ENCODE measurements around the gene GTF3C1.
A peak's percentile ranks its signal among the peaks of the same experiment; 100 is the strongest.

DNA sequence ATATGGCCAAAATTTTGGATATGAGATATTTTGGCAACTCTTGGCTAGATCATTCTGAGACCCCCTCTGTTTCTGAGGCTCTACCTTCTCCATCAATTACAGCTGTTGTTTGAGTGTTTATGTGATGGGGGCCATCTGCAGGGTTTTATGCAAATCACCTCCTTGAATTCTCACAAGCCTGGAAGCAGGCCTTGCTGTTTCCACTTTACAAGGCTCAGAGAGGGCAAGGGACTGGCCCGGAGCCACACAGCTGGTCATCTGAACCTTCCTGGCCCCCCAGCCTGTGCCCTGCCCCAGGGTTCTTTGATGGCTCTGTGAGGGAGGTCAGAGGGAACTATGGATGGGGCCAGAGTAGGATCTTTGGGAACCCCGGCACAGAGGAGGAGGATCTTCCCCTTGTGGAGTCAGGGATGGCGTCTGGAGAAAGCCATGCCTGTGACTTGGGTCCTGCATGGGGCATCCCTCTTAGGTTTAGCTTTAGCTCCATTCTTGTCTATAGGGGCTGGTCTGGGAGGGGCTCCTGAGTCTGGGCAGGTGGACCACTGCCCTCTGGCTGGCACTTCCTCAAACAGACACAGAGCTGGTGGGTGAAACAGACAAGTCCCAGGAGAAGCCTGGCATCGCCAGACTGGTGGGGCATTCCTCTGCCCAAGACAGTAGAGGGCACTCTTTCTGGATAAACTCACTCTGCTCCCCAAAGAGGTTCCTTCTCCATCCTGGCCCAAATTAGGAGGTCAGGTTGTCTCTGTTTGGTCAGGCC, 121.5 kb downstream of the GTF3C1 start:
- TF ChIP-seq, protein P1, sequence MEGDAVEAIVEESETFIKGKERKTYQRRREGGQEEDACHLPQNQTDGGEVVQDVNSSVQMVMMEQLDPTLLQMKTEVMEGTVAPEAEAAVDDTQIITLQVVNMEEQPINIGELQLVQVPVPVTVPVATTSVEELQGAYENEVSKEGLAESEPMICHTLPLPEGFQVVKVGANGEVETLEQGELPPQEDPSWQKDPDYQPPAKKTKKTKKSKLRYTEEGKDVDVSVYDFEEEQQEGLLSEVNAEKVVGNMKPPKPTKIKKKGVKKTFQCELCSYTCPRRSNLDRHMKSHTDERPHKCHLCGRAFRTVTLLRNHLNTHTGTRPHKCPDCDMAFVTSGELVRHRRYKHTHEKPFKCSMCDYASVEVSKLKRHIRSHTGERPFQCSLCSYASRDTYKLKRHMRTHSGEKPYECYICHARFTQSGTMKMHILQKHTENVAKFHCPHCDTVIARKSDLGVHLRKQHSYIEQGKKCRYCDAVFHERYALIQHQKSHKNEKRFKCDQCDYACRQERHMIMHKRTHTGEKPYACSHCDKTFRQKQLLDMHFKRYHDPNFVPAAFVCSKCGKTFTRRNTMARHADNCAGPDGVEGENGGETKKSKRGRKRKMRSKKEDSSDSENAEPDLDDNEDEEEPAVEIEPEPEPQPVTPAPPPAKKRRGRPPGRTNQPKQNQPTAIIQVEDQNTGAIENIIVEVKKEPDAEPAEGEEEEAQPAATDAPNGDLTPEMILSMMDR (conservative IDR thresholded peaks at IDR 0.05; ENCODE audit: low read depth, low read length) = peak; percentile 38
- TF ChIP-seq EZH2phosphoT487 (IDR thresholded peaks at IDR 0.05; ENCODE audit: borderline replicate concordance, low read length) = no peak
